ENCODE measurements around the gene NCOA7.
"Not testable (repeated sequence)": the region's sequence is repeated elsewhere in the genome, so short reads cannot be mapped to it uniquely, and the experiment has no call there.

NCOA7 gene

GRCh38 chr6:125842091-125842626 lies 51.4 kb downstream of the NCOA7 start:
- Histone ChIP-seq H3K4me3 (ENCODE audit: low read depth in 1 of 2, low read length in 1 of 2) (no peak overlapping the region), H3K4me1 (ENCODE audit: control insufficient read depth in 1 of 2, insufficient read depth in 1 of 2, low read depth in 1 of 2, low read length in 1 of 2) (peaks cover 18 to 21% of the 10 kb centered on the region in 2 experiments), H3K9me3 (no peaks in the 10 kb centered on the region), H3K36me3 (no peaks in the 10 kb centered on the region), H3K27me3 (no peaks in the 10 kb centered on the region), H3K27ac (no peak overlapping the region)
- TF ChIP-seq CTCF (IDR thresholded peaks at IDR 0.05): no peak

- Histone ChIP-seq H3K4me3 (ENCODE audit: low read depth in 1 of 2, low read length in 1 of 2) (no peak overlapping the region), H3K27ac (peak overlapping the region; percentile 33), H3K27me3 (no peaks in the 10 kb centered on the region), H3K9me3 (no peaks in the 10 kb centered on the region), H3K36me3 (no peaks in the 10 kb centered on the region), H3K4me1 (ENCODE audit: control insufficient read depth in 1 of 2, insufficient read depth in 1 of 2, low read depth in 1 of 2, low read length in 1 of 2) (peaks cover 13 to 16% of the 10 kb centered on the region in 2 experiments)
- no peak for TF ChIP-seq CTCF (IDR thresholded peaks at IDR 0.05)
These were observed 52.8 kb downstream of the NCOA7 start for GRCh38 chr6:125843593-125843992.

- H3K36me3 ChIP-seq: no peaks in the 10 kb centered on the region
- H3K27ac ChIP-seq: no peak overlapping the region
- no peak for TF ChIP-seq CTCF (IDR thresholded peaks at IDR 0.05)
- H3K27me3 ChIP-seq: no peaks in the 10 kb centered on the region
- H3K9me3 ChIP-seq: no peaks in the 10 kb centered on the region
- H3K4me3 ChIP-seq (ENCODE audit: low read depth in 1 of 2, low read length in 1 of 2): no peak overlapping the region
- peaks cover 13 to 23% of the 10 kb centered on the region in 2 experiments for H3K4me1 ChIP-seq (ENCODE audit: control insufficient read depth in 1 of 2, insufficient read depth in 1 of 2, low read depth in 1 of 2, low read length in 1 of 2)
These were observed 54.2 kb downstream of the NCOA7 start for GRCh38 chr6:125844989-125845388.

GRCh38 chr6:125846292-125847024 lies 55.7 kb downstream of the NCOA7 start:
- H3K36me3 ChIP-seq: no peaks in the 10 kb centered on the region
- TF ChIP-seq CTCF (IDR thresholded peaks at IDR 0.05): no peak
- H3K27me3 ChIP-seq: no peaks in the 10 kb centered on the region
- H3K9me3 ChIP-seq: no peaks in the 10 kb centered on the region
- H3K27ac ChIP-seq: no peak overlapping the region
- H3K4me1 ChIP-seq (ENCODE audit: control insufficient read depth in 1 of 2, insufficient read depth in 1 of 2, low read depth in 1 of 2, low read length in 1 of 2): peaks cover 13 to 23% of the 10 kb centered on the region in 2 experiments
- no peak overlapping the region for H3K4me3 ChIP-seq (ENCODE audit: low read depth in 1 of 2, low read length in 1 of 2)

- H3K27me3 ChIP-seq; H3K27ac ChIP-seq; H3K9me3 ChIP-seq; H3K4me3 ChIP-seq (ENCODE audit: low read depth in 1 of 2, low read length in 1 of 2); H3K36me3 ChIP-seq: not testable (repeated sequence)
- H3K4me1 ChIP-seq (ENCODE audit: control insufficient read depth in 1 of 2, insufficient read depth in 1 of 2, low read depth in 1 of 2, low read length in 1 of 2): peaks cover 12 to 20% of the 10 kb centered on the region in 2 experiments
These were observed 57.5 kb downstream of the NCOA7 start for GRCh38 chr6:125848286-125848685.

- Histone ChIP-seq H3K27ac (no peak overlapping the region), H3K9me3 (no peaks in the 10 kb centered on the region), H3K4me3 (ENCODE audit: low read depth in 1 of 2, low read length in 1 of 2) (no peak overlapping the region), H3K27me3 (no peaks in the 10 kb centered on the region), H3K4me1 (ENCODE audit: control insufficient read depth in 1 of 2, insufficient read depth in 1 of 2, low read depth in 1 of 2, low read length in 1 of 2) (peaks cover 15 to 19% of the 10 kb centered on the region in 2 experiments), H3K36me3 (no peaks in the 10 kb centered on the region)
- no peak for TF ChIP-seq CTCF (IDR thresholded peaks at IDR 0.05)
These were observed 59.6 kb downstream of the NCOA7 start for GRCh38 chr6:125850361-125850760.

Measured in neutrophil (primary cell).